Common myeloid progenitor, CD34-positive (primary cell): ENCODE data around the gene JADE1.

Experiments used
- CTCF ChIA-PET: fragments of 350-600 bp; sonication (Branson Sonifier 250); formaldehyde crosslinking; loops from one replicate; lab custom pipeline; 2021; ENCODE audit warnings: antibody characterized with exemption; lab: Charles Lee
- POLR2A ChIA-PET: fragments of 350-600 bp; sonication (Branson Sonifier 250); formaldehyde crosslinking; loops from one replicate; lab custom pipeline; 2021; ENCODE audit warnings: antibody characterized with exemption; lab: Charles Lee
- DNase-seq, 3 donors: peaks; one replicate each; pipeline versions ENCODE4 v3.0.0 to v3.0.0-alpha.2; 2013
- H3K27ac ChIP-seq, 2 experiments: 1 replicate in 1 of 2; 2 replicates in 1 of 2; pipeline ENCODE4 v1.7.0; 2013; ENCODE audit warnings: inconsistent platforms in 2 of 2, low read length in 2 of 2, mild to moderate bottlenecking in 2 of 2, low read depth in 1 of 2, moderate library complexity in 1 of 2; ENCODE audit not compliant: severe bottlenecking in 2 of 2, insufficient read depth in 1 of 2, poor library complexity in 1 of 2
- H3K27me3 ChIP-seq, 5 experiments: replicated peaks in 2 of 5; 1 replicate in 3 of 5; 2 replicates in 2 of 5; pipeline versions ENCODE4 v1.6.1 to v1.7.0; 2013; ENCODE audit warnings: low read length in 4 of 5, mild to moderate bottlenecking in 2 of 5, moderate library complexity in 2 of 5, inconsistent platforms in 1 of 5; ENCODE audit not compliant: insufficient read depth in 5 of 5, control insufficient read depth in 4 of 5
- H3K36me3 ChIP-seq, 4 experiments: 1 replicate in 2 of 4; 2 replicates in 2 of 4; pipeline versions ENCODE4 v1.6.1 to v1.7.0; 2013; ENCODE audit warnings: low read length in 3 of 4, control low read depth in 1 of 4, mild to moderate bottlenecking in 1 of 4; ENCODE audit not compliant: control insufficient read depth in 4 of 4, insufficient read depth in 4 of 4
- H3K4me1 ChIP-seq, 4 experiments: 1 replicate in 3 of 4; 2 replicates in 1 of 4; pipeline versions ENCODE4 v1.6.1 to v1.7.1; 2013; ENCODE audit warnings: low read length in 3 of 4, mild to moderate bottlenecking in 3 of 4, control low read depth in 1 of 4, inconsistent platforms in 1 of 4, moderate library complexity in 1 of 4; ENCODE audit not compliant: control insufficient read depth in 4 of 4, insufficient read depth in 4 of 4; ENCODE audit errors: control extremely low read depth in 1 of 4
- H3K4me3 ChIP-seq, 7 experiments: 1 replicate in 4 of 7; 2 replicates in 3 of 7; pipeline versions ENCODE4 v1.5.1 to v1.7.0; 2013; ENCODE audit warnings: mild to moderate bottlenecking in 7 of 7, low read length in 6 of 7, moderate library complexity in 6 of 7, inconsistent platforms in 2 of 7, low read depth in 2 of 7, control low read depth in 1 of 7; ENCODE audit not compliant: insufficient read depth in 4 of 7, control insufficient read depth in 1 of 7; ENCODE audit errors: extremely low read depth in 1 of 7
- H3K9me3 ChIP-seq, 5 experiments: 1 replicate in 4 of 5; 2 replicates in 1 of 5; pipeline versions ENCODE4 v1.6.1 to v1.7.1; 2013; ENCODE audit warnings: low read length in 4 of 5, mild to moderate bottlenecking in 2 of 5, inconsistent platforms in 1 of 5, low read depth in 1 of 5, moderate library complexity in 1 of 5; ENCODE audit not compliant: control insufficient read depth in 4 of 5, insufficient read depth in 2 of 5; ENCODE audit errors: control extremely low read depth in 1 of 5
- WGBS: methylation state at CpG from one replicate; pipeline ENCODE4 v1.1.5; 2013; ENCODE audit not compliant: insufficient coverage; 5-methylcytosine and 5-hydroxymethylcytosine counted together

Gene JADE1

DNA sequence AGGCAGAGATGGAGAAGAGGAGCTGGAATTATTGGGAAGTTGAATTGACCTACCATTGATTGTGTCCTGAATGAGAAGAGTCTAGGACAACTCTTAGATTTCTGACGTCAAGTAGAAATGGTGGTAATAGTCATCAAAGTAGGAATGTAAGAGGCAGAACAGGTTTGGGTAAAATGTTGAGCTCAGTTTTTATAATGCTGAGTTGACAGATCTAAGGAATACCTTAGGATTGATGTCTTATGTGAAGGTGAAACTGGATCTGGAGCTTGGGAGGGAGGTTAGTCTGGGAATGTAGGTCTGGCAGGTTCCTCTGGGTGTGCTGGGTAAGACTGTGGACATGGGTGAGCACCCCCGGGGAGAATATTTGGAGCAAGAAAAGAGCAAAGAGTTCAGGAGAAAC is 31.9 kb downstream of the JADE1 start:
- no peaks in the 10 kb centered on the region for H3K9me3 ChIP-seq
- ChIA-PET CTCF (interaction anchor here (0.6 to 2.7 kb wide), 5 partner anchors 9 to 50 kb away, joined by 3 to 11 read pairs (median 4); no protein-coding TSS in a partner anchor), POLR2A (no interaction called here)
- peaks cover 0 to 4% (median 2%) of the 10 kb centered on the region in 4 experiments for H3K4me1 ChIP-seq
- no peak for DNase-seq
- 100% methylated on average over 2 of the region's 2 CpGs for WGBS
- H3K27ac ChIP-seq: no peak overlapping the region
- H3K27me3 ChIP-seq: no peaks in the 10 kb centered on the region
- no peak overlapping the region for H3K4me3 ChIP-seq
- peaks cover 2 to 54% (median 38%) of the 10 kb centered on the region in 4 experiments for H3K36me3 ChIP-seq

DNA sequence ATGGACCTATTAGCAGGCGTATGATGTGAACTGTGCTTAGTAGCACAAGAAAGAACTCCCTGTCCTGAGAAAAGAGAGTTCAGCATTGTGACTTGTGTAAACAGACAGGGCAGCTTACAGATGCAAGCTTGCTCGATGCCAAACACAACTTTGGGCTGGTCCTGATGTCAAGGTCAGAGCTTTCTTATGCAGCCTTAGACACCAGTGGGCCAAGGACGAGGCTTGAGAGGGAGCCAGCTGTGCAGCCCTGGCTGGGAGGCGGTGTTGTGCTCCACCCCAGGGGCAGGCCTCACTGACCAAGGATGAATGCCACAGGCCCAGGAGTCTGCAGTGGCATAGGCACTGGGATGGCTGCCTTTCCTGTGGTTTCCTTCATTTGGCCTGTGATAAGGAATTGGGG is 35.4 kb downstream of the JADE1 start:
- H3K36me3 ChIP-seq: peaks cover 2 to 81% (median 48%) of the 10 kb centered on the region in 4 experiments
- no peak overlapping the region for H3K27ac ChIP-seq
- H3K27me3 ChIP-seq: no peaks in the 10 kb centered on the region
- no peak overlapping the region for H3K4me3 ChIP-seq
- CTCF ChIA-PET: no interaction called here
- 100% methylated on average over 4 of the region's 4 CpGs for WGBS
- H3K4me1 ChIP-seq: peaks cover 0 to 14% (median 8%) of the 10 kb centered on the region in 4 experiments
- DNase-seq: no peak
- H3K9me3 ChIP-seq: no peaks in the 10 kb centered on the region
- POLR2A ChIA-PET: no interaction called here

DNA sequence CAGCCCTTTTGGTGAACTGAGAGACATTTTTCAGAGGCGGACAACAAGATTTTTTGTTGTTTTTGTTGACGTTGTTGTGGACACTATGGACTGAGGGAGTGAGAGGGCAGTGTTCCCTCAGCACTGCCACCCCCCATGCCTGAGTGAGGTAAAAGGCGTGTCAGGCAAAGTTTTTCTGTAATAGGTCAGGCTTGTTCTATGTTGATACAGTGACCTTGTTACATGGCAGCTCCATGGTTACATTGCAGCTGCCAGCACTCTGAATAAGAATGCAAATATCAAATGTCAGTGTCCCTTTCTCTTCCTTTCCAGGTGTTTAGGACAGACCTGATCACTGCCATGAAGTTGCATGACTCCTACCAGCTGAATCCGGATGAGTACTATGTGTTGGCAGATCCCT is 36.6 kb downstream of the JADE1 start:
- Histone ChIP-seq H3K4me1 (peaks cover 0 to 14% (median 5%) of the 10 kb centered on the region in 4 experiments), H3K27me3 (no peaks in the 10 kb centered on the region), H3K36me3 (peaks cover 2 to 89% (median 54%) of the 10 kb centered on the region in 4 experiments), H3K27ac (no peak overlapping the region), H3K4me3 (no peak overlapping the region), H3K9me3 (no peaks in the 10 kb centered on the region)
- ChIA-PET POLR2A (no interaction called here), CTCF (interaction anchor here (0.6 kb wide), 1 partner anchor 12 kb away, joined by 3 read pairs; no protein-coding TSS in a partner anchor)
- 100% methylated on average over 3 of the region's 4 CpGs for WGBS
- DNase-seq: no peak

DNA sequence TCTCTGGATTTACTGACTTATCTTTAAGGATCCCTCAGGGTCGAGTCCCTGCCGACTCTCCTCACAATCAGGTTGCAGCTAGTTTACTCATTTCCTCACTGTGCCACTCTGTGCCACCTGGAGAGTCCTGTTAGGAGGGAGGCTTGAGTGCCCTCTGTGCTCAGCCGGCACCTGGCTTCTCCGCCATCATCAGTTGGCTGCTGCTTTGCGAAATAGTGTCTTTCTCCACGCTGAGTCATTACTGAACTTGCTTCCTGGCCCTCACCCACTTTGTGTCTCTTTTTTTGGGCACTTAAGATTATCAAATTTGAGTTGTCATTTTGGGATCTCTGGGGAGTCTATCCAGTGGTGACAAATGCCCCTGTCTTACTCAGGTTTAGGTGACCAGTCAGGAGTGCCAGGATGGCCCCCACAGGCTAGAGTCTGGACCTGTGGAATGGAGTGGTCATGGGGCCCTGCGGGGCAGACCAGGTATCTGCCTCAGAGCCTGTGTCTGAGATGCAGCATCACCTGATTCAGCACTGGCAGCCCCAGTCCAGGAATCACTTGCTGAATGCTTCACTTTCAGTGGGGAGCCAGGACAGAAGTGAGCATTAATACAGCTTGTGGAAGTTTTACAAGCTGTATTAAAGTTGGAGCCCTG is 37.7 kb downstream of the JADE1 start:
- H3K4me3 ChIP-seq: no peak overlapping the region
- DNase-seq: peak in 2 of 3 donors; percentile 55 to 61
- H3K9me3 ChIP-seq: no peaks in the 10 kb centered on the region
- ChIA-PET CTCF (no interaction called here), POLR2A (no interaction called here)
- H3K36me3 ChIP-seq: peaks cover 6 to 92% (median 58%) of the 10 kb centered on the region in 4 experiments
- peak overlapping the region in 1 of 2 experiments; percentile 18 for H3K27ac ChIP-seq
- no peaks in the 10 kb centered on the region for H3K27me3 ChIP-seq
- peaks cover 0 to 14% (median 5%) of the 10 kb centered on the region in 4 experiments for H3K4me1 ChIP-seq
- 89% methylated on average over 4 of the region's 7 CpGs for WGBS

DNA sequence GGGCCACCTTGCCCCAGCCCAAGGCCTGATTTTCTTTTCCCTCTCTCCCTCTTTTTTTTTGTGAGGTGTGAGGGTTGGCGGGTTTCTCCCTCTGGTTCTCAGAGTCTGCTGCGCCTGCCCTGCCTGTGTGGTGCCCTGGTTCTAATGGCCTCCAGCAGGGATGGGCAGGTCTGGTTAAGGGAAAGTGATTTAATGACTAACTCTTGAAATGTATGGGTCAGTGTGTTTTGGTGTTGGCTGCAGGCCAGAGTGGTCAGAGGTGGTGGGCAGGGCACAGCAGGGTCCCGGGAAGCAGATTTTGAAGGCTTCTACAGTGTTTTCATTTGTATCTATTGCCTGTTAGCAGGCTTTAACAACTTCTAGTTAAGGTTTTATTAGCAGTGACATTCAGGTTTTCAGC is 39.0 kb downstream of the JADE1 start:
- Histone ChIP-seq H3K4me1 (peaks cover 0 to 14% (median 5%) of the 10 kb centered on the region in 4 experiments), H3K27me3 (no peaks in the 10 kb centered on the region), H3K27ac (no peak overlapping the region), H3K36me3 (peaks cover 14 to 90% (median 63%) of the 10 kb centered on the region in 4 experiments), H3K9me3 (no peaks in the 10 kb centered on the region), H3K4me3 (no peak overlapping the region)
- no peak for DNase-seq
- ChIA-PET CTCF (no interaction called here), POLR2A (no interaction called here)
- 88% methylated on average over 1 of the region's 3 CpGs for WGBS

DNA sequence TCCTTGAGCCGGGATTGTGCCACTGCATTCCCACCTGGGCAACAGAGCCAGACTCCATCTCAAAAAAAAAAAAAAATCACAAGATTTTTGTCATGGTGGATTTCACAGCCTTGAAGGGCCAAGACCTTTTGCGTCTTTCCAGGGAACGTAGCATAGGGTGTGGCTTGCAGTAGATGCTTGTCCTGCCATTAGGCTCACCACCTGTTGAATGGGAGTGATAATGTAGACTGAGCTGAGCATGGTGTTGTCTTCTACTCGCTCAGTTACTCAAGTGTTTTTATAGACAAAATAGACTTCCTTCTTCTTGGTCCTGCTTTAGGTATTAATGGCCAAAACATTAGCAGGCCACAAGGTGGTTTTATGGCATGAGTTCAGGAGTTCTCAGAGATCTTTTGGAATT is 40.8 kb downstream of the JADE1 start:
- ChIA-PET CTCF (interaction anchor here (1.0 to 1.5 kb wide), 3 partner anchors 11 to 37 kb away, joined by 3 read pairs; no protein-coding TSS in a partner anchor), POLR2A (no interaction called here)
- Histone ChIP-seq H3K9me3 (no peaks in the 10 kb centered on the region), H3K36me3 (peaks cover 12 to 80% (median 54%) of the 10 kb centered on the region in 4 experiments), H3K4me1 (peaks cover 1 to 30% (median 19%) of the 10 kb centered on the region in 4 experiments), H3K27ac (no peak overlapping the region), H3K27me3 (no peaks in the 10 kb centered on the region), H3K4me3 (no peak overlapping the region)
- WGBS: 100% methylated on average over 3 of the region's 4 CpGs
- no peak for DNase-seq

DNA sequence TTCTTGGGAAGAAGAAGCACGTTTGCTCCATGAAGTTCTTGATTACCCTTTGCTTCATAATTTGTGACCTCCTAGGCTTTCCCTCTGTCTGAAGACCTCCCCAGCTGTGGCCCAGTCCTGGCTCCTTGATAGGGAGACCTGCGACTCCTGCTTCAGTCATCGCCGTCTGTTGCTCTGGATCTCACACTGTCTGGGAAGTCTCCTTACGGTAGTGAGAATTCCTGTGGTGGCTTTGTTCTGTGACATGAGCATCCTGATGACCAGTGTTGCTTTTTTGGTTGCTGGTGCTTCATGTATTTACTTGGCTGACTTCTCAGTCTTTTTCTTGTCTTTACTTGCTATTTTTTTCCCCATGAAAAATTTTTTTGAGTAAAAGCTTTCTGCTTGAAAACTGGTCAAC is 44.2 kb downstream of the JADE1 start:
- WGBS: 90% methylated on average over 4 of the region's 5 CpGs
- H3K27me3 ChIP-seq: no peaks in the 10 kb centered on the region
- ChIA-PET CTCF (interaction anchor here (0.5 to 1.4 kb wide), 5 partner anchors 10 to 301 kb away, joined by 3 to 6 read pairs (median 4); no protein-coding TSS in a partner anchor), POLR2A (interaction anchor here (1.2 kb wide), 1 partner anchor 41 kb away, joined by 3 read pairs; no protein-coding TSS in a partner anchor)
- peaks cover 12 to 82% (median 64%) of the 10 kb centered on the region in 4 experiments for H3K36me3 ChIP-seq
- H3K4me1 ChIP-seq: peaks cover 1 to 16% (median 14%) of the 10 kb centered on the region in 4 experiments
- DNase-seq: no peak
- no peak overlapping the region for H3K27ac ChIP-seq
- H3K4me3 ChIP-seq: no peak overlapping the region
- H3K9me3 ChIP-seq: no peaks in the 10 kb centered on the region
